GM12801 (cell line): ENCODE data around the gene ARID3B.

Source experiments
- TF ChIP-seq, protein P1 (sequence below): IDR thresholded peaks from one replicate; pipeline ENCODE4 v1.5.1; 2011; ENCODE audit warnings: control low read depth; ENCODE audit not compliant: insufficient read length; ENCODE audit errors: extremely low read depth

Gene ARID3B

DNA sequence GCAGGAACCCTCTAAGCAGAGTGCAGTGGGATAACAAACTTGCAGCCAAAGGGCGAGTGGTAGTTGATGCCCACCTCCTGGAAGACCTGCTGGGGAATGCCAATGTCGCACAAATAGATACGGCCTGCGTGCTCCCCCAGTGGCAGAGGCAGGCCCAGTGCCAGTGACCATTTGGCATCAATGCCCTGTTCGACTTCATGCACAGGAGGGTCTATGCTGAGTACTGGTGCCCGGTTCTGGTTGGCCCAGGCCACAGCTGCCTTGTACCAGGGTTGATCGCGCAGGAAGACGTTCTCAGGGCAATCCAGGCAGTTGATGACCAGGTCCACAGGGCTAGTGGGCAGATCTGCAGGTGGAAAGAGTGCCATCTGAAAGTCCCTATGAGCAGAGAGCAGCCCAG, 91.6 kb downstream of the ARID3B start:
- TF ChIP-seq, protein P1, sequence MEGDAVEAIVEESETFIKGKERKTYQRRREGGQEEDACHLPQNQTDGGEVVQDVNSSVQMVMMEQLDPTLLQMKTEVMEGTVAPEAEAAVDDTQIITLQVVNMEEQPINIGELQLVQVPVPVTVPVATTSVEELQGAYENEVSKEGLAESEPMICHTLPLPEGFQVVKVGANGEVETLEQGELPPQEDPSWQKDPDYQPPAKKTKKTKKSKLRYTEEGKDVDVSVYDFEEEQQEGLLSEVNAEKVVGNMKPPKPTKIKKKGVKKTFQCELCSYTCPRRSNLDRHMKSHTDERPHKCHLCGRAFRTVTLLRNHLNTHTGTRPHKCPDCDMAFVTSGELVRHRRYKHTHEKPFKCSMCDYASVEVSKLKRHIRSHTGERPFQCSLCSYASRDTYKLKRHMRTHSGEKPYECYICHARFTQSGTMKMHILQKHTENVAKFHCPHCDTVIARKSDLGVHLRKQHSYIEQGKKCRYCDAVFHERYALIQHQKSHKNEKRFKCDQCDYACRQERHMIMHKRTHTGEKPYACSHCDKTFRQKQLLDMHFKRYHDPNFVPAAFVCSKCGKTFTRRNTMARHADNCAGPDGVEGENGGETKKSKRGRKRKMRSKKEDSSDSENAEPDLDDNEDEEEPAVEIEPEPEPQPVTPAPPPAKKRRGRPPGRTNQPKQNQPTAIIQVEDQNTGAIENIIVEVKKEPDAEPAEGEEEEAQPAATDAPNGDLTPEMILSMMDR: no peak

DNA sequence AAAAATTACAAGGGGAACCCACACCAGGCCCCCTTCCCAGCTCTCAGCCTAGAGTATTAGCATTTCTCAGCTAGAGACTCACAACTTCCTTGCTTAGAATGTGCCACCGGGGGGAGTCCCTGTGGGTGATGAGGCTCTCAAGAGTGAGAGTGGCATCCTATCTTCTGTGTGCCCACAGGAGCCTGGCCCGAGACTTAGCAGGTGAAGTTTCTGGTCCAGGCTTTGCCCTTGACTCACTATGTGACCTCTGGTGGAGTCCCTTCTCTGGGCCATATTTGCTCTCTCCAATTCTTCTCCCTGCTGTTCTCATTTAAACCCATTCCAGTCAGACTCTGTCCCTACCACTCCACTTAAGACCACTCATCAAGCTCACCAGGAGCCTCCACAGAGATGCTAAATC, 92.8 kb downstream of the ARID3B start:
- TF ChIP-seq, protein P1: no peak

DNA sequence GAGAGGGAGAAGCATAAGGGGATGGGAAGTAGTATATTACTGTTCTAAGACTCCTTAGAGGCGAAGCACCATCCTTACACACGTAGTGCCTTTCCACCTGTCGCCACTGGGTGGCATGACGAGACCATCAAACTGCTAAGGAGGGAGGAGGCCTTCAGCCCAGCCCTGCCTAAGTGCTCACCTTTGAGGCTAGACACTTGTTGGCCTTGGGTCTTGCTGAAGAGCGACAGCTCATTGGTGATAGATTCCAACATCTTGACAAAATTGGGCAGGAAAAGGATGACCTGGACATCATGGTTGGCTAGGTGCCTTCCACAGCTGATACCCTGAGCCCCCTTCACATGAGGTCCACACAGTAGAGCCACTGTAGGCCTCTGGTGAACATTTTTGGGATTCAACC, 94.2 kb downstream of the ARID3B start:
- TF ChIP-seq, protein P1: no peak

DNA sequence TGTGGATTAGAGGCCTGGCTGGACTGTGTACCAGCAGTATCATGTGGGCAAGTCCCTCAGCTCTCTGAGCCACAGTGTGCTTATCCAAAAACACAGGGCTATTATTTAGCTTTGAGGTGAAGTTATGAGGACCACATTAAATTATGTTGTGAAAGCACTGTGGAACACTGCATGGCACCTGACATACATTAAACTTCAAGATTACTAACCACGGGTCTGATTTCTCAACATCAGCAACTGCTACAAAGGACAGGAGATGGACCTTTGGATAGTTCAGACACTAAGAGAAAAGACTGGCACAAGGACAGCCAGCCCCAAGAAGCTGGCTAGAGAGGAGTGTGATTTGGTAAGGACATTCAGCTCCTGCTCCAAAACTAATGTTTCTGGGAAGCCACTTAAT, 96.0 kb downstream of the ARID3B start:
- TF ChIP-seq, protein P1: no peak

DNA sequence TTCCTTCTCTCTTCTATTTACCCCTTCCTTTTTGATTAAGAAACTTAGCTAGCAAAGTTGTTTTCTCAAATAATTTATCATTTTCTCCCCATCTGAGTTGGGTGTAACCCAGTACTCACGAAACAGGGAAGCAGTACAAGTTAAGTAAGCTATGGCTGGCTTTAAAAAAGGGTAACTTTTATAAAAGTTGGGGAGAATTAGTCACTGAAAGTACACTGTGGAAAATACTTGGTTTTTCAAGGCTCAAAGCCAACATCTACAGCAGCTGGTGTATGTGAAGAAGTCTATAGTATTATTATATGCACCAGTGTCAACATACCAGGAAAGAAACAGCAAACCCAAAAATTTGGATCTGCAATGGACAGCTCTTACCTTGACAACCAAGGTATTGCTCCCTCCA, 100.1 kb downstream of the ARID3B start:
- TF ChIP-seq, protein P1: no peak

DNA sequence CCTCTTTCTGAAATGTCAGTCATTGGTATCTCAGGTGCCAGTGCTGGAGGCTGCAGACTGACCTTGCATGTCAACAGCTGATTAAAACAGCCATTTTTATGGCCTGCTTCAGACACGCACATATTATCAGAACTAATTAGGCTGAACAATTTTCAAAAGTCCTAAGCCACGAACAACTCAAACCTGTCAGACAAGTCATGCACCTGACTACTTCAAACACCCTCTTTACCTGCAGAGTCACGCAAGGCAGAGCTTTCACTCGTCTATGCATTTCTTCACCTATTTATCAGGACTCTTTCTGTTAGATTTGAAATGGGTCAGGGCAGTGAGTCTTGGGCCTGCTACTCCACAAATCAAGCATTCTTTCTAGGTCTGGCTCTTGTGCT, 101.3 kb downstream of the ARID3B start:
- TF ChIP-seq, protein P1: no peak

DNA sequence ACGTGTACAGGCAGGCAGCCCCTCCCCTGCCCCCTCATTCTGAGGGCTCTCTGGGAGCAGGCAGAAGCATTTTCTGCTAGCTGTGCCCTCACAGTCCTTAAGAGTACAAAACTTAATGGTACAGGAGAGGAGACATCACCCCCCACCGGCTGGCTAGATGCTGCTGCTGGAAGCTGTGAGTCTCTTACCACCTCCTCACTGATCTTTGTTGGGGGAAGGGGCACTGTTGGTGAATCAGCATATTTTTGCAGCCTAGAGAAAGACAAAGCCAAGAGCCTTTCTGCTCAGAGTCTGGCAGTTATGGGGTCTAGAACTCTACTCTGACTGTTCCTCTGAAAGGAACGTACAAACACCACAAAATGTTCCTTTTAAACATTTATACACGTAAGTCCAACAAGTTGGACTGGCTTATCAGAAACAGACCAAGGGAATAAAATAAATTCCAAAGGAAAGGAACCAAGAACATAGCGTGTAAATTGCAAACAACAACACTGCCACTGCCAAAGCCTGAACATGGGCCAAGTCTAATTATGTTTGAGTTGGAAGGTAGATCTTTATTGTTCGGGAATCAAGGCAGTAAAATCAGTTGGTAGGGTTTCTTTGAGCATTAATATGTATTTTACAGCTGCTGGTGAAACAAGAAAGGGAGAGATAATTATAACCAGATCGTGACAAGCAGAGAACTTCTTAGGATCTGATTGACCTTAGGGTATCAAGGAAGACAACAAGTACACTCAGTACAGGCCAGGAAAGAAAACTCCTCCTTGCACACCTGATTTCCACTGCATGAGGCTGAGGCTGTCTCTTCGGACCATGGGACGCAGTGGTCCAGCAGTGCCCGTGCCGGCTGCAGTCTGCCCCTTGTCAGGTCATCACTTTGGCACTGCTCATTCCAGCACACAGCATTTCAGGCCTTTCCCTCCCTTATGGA, 102.0 kb downstream of the ARID3B start:
- TF ChIP-seq, protein P1: no peak
